SW 1271 (cell line): ENCODE results near the gene TTC8.
"Not testable (repeated sequence)": the region's sequence is repeated elsewhere in the genome, so short reads cannot be mapped to it uniquely, and the experiment has no call there.

Experiments
- DNase-seq, 2 experiments: peaks; one replicate each; lab custom pipeline; 2025; lab: John Stamatoyannopoulos, UW

Gene TTC8

DNA sequence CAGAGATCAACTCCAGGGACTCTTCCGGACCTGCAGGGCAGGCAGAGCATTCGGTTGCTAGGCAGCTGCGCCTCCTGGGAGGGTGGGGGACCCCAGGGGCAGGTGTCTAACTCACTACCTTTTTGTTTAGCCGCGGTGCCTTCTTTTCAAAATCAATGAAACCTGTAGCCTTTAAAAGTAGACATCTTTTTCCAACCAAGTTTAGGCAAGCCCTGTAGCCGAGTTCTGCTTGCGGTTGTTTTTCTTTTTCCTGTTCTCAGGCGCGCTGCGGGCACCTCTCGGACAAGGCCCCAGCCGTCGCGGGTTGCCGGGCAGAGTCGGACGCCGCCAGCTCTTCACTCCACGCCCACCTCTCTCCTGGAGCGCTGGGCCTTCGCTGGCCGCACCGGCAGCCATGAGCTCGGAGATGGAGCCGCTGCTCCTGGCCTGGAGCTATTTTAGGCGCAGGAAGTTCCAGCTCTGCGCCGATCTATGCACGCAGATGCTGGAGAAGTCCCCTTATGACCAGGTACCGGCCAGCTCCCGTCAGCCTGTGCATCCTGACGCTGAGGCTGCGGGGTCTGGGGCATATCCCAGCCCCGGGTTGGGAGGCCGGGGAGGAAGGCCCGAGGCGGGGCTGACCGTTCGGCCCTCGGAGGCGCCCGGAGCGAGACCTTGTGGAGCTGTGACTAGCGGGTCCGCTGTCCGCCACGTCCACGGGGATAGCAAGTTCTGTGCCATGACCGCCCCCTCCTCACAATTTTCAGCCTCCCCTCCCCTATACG, at the start of gene TTC8:
Gene TTC8 (plus strand): TSS at position 338 of the 764 bp plus-strand sequence. CDS start 57 bp downstream, at position 395.
- DNase-seq: peak; percentile 73 to 93

DNA sequence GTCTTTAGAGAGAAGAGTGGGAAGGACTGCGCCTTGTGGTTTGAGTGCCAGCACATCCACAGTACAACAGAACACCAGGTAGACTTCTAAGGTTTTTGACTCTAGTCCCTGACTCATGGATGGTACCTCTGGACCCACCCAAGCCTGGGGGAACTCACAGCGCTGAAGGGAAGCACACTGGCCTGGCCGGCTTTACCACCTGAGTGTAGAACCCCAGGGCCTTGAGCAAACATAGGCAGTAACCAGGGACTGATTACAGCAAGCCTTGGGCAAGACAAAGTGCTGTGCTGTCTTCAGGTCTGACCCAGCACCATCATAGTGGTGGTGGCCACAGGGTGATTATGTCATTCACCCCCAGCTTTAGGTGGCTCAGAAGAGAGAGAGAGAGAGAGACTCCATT, 48.9 kb upstream of the TTC8 start:
- no peak for DNase-seq

DNA sequence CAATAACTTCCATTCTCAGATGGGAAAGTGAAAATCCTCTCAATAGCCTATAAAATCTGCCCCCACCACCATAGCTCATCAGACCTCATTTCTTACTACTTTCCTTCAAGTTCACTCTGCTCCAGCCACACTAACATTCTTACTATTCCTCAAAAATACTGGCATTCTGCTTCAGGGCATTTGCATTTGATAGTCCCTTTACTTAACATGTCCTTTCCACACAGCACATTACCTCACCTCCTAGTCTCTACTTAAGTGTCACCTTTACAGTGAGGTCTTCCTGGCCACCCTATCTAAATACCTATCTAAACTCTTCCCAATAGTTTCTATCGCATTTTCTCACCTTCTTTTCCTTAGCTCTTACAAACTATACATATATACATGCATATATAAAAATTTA, 38.5 kb upstream of the TTC8 start:
- no peak for DNase-seq

DNA sequence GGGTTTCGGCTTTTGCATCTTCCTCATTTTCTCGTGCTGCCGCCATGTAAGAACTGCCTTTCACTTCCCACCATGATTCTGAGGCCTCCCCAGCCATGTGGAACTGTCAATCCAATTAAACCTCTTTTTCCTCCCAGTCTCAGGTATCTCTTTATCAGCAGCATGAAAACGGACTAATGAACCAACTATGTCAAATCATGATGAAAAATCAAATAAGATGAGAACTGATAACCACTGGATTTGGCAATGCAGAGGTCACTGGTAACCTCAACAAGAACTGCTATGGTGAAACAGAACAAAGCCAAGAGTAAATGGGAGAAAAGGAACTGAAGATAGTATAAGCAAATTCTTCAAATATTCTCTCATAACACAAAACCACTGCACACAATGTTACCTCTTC, 37.7 kb upstream of the TTC8 start:
- DNase-seq: no peak

DNA sequence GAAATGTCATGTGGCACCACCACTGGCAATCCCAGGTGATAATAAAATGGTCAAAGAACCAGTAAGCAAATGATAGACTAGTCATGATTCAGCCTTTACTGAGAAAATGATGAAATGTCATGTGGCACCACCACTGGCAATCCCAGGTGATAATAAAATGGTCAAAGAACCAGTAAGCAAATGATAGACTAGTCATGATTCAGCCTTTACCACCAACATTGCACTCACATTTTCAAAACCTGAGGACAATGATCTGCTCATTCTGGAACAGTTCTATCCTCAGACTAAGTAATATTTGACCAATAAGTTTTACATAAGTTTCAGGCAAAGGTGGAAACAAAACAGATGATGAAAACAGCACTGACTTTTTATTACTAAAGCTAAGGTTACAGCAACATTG, 34.9 kb upstream of the TTC8 start:
- not testable (repeated sequence) for DNase-seq

DNA sequence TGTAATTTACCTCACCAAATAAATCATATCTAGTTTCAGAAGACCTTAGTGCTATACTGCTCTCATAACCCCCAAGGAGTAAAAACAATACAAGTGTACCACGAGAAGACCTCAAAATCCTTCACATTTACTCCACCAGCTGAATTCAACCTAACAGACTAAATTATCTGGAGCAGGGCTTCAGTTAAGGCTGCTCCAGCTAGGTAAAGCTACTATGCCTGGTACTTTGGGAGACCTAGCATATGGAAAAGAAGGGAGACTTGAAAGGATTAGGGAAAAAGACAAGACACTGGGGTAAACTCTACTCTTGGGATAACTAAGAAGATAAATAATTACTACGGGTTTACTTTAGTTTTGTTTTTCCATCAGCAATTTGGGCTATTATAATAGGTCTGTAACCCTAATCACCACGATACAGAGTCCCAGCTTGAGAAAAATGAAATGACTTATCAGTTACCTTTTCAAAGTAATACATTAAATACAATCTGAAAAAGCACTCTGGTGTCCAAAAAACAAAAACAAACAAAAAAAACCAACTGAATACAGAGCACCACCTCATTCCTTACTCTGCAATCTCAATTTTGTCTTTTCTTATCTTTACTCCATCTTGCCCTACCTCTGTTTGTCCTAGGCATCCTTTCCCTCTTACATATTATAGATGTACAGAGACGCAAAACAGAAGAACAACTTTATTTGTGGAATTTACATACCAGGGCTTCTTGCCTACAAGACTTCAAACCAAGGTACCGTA, 33.8 kb upstream of the TTC8 start:
- no peak for DNase-seq

DNA sequence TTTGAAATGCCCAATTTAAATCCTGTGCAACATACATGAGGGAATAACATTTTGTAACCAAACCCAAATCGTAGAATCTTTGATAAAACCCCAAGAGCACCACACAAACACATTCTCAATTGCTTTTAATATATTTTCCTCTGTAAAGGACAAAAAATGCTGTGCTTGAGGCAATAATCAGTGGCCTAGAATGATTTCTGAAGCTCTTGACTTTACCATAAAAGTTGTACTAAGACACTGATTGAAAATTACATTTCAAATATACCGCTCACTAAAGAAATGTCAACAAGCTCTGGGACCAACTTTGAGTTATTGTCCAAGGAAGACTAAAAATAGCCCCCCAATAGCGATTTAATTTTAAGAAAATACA, 33.2 kb upstream of the TTC8 start:
- no peak for DNase-seq

DNA sequence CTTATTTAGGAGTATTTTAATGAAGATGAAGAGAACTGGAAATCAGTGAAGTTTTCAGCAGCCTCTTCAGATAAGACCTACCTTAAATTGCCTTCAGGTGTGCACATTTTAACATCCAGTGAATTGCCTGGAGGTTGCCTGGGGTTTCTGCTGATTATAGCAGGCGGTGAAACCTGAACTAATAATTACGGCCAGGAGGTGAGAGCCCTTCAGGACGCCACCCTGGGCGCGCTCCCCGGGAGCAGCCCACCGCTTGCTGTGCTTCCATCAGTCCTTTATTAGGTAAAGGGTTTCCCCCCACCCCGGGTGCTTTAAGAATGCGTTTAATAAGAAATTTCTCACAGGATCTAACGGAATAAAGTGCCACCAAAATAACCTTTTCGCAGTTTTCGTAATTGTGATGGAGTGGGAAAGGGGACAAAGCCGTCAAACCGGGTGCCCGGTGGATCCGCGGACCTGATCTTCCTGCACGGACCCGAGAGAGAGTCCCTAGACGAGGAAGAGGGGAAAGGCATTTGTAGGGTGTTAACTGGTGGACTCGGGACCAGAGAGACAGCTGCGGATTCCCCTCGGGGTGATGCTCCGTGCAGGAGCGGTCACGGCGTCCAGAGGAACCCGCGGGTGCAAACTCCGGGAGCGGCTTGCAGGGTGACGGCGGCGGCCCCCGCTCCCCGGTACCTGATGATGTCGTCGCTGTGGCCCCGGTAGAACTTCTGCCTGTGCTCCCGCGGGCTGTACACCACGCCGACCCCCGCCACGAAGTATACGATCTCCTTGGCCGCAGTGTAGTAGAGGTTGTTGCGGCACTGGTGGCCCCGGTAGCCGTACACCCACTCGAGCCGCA, 32.6 kb upstream of the TTC8 start:
- no peak for DNase-seq

DNA sequence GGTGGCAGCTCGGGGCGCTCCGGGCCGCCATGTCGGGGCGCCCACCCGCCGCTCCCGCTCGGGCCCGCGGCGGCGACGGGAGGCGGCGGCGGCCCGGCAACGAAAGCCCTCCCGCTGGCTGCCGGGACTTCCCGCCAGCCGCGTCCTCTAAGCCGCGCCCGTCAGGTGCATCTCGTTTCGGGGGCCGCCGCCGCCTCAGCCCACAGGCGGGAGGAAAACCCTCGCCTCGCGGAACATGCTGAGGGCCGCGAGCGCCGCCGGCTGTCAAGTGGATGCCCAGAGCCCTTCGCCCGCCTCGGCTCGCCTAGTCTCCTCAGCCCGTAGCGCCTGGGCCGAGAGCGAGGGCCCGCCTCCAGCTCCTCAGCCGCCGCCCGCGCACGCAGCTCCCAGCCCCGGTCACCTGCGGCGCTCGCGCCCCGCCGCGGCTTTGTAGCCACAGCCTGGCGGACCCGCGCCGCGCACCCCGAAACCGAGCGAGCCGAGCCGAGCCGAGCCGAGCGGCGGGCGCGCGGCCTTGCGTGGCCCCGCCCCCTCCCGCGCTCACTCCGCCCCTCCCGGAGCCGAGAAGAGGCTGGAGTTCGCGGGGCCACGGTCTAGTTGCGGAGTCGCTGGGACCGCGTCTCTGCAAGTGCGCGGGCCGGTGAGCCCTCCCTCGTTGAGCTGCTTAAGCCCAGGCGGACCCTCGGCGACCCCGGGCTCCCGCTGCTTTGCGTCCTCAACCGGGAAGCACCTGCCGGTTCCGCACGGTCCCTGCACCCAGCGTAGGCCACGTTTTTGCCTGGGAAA, 31.8 kb upstream of the TTC8 start, which contains the start of gene EML5:
Gene EML5 (minus strand): TSS at position 481 of the 786 bp plus-strand sequence. CDS start 450 bp downstream, at position 31.
- DNase-seq: peak; percentile 40 to 67

DNA sequence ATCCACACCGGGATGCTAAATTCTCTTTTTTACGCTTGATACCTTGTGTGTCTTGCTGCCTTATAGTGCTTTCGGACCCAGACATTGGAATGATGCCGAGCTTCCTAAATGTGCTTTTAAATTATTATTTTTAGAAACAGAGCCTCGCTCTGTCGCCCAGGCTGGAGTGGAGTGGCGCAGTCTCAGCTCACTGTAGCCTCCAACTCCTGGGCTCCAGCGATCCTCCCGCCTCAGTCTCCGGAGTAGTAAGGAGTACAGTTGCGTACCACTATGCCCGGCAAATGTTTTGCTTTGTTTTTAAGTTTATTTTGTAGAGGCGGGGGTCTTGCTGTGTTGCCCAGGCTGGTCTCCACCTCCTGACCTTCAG, 31.2 kb upstream of the TTC8 start:
- DNase-seq: no peak

DNA sequence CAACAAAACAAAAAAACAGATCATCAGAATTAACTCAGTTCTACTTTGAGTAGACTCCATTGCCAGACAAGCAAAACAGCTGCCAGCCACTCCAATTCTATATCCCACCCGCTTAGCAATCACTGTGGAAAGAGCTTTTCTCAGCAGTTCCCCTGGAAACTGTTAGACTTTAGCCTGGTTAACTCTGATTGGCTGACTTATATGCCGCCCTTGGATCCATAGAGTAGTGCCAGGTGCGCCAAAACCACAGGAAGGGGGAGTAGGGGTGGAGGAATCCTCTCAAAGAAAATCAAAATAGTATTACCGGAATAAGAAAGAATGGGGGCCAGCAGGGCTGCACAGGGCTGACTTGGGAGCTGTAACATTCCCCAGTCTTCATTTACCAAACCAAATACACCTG, 26.3 kb upstream of the TTC8 start:
- DNase-seq: no peak

DNA sequence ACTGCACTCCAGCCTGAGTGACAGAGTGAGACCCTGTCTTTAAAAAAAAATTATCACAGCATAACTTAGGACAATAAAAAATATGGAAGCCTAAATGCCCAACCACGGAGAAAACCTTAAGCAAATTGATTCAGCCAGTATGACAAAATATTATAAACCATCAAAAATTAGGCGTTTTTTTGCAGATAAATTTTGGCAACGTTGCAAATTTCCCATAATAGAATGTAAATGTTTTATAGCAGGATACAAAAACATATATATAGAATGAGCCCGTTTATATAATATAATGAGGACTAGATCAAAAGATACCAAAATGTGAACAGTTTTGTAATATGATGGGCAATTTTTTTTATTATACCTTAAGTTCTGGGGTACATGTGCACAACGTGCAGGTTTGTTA, 24.9 kb upstream of the TTC8 start:
- no peak for DNase-seq

DNA sequence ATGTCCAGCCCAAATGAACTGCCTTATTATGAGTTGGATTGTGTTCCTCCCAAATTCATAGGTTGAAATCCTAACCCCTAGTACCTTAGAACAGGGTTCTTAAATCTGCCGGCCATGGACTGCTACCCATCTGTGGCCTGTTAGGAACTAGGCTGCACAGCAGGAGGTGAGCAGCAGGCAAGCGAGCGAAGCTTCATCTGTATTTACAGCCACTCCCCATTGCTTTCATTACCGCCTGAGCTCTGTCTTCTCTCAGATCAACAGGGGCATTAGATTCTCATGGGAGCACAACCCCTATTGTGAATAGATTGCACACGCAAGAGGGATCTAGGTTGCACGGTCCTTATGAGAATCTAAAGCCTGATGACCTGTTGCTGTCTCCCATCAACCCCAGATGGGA, 21.9 kb upstream of the TTC8 start:
- no peak for DNase-seq

DNA sequence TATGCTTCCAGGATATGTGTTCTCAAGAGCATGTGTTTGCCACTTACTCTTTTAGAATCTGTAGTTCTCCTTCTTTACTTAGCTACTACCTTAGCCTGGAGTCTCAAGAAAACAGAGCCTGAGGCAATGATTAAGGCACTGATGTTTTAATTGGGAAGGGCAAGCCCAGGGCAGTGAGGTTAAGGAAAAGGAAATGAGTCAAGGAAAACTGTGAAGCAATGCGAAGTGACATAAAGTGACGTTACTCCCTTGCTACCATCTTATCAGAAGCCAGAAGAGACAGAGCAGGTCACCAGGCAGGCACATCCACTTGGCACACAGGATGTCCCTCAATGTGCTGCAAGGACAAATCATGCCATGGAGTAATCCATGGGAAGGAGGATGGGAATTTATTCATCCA, 20.4 kb upstream of the TTC8 start:
- peak in 1 of 2 experiments; percentile 44 for DNase-seq

DNA sequence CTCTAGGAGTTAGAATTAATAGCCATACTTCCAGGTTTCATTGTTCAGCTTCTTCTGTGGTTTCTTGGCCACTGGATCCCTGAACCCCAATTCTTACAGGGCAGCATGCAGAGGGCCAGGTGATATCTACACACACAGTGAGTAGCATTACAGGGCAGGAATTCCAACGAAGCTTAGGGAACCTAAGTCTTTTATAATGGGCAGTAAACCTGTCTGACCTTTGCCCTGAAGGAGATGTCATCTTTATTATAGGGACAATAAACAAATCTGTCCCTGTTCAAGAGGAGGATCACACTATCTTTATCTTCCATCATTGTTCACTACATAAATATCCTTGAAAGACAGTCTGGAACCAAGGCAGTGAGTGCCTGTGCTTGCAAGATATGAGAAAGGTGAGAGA, 20.0 kb upstream of the TTC8 start:
- DNase-seq: no peak

DNA sequence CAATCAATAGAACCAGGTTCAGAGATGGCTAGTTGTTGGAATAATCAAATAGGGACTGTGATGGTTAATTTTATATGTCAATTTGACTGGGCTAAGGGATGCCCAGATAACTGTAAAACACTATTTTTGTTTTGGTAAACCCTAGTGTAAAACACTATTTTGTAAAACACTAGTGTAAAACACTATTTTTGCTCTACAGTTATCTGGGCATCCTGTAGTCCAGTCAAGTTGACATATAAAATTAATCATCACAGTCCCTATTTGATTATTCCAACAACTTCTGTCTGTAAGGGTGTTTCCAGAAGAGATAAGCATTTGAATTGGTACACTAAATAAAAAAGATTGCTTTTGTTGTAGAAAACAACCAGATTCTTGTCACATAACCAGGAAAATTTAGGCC, 16.1 kb upstream of the TTC8 start:
- DNase-seq: no peak

DNA sequence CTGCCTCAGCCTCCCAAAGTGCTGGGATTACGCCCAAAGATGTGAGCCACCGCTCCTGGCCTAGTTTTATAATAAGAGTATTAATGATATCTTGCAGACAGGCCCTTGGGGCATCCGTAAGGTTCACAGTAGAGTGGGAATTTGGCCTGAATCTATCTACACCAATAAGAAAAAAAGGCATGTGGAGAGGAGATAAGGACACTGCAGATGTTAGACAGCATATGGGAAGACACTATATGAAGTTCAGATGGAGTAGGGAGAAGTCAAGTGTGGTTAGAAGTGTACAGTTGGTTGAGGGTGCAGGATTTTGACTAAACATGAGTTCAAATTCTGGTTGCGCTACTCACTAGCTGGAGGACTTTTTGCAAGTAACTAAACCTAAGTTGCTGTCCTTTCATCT, 8.5 kb upstream of the TTC8 start:
- DNase-seq: no peak

DNA sequence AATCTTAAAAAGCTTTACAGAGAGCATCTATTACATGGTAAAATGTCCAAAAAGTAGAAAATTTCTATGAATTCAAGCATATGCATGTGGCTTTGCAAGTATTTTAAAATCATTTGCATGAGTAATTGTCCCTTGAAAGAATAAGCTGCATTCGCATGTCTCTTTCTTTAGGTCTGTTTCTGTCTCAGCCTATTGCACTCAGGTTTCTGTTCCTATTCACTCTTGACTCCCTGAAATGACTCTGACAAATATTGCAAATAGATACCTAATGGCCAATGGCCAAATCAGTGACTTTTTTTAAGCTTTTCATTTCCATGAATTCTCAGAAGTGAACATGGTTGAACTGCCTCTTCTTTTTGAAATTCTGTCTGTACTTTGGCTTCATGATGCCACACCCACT, 6.4 kb upstream of the TTC8 start:
- no peak for DNase-seq

DNA sequence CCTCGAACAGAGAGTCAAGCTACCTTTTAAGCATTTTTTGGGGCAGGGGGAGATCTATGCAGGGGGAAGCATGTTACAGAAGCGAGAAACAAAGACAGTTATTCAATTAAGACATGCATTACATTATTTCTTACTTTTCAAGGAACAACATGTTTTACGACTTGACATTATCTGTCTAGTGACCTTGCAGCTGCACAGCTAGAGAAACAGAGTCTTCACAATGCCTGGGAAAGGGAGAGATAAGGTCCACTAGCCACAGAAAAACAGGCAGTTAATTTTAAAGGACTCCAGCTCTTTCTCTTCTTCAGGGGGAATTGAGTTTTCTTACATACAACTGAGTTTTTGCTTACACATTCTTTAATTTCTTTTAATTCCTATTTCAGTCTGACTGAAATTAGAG, 4.8 kb upstream of the TTC8 start:
- not testable (repeated sequence) for DNase-seq

DNA sequence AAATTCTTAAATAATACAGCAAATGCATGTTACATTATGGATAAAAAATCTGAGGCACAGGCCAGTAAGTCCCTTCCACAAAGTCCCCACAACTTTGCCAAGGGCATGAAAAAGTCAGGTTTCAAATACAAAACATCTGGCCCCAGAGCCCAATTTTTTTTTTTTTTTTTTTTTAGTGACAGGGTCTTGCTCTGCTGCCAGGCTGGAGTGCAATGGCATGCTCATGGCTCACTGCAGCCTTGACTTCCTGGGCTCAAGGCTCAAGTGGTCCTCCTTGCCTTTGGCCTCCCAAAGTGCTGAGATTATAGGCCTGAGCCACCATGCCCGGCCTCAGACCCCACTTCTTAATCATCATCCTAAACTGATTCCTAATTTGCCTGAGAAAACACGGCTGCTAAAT, 3.1 kb upstream of the TTC8 start:
- DNase-seq: no peak

DNA sequence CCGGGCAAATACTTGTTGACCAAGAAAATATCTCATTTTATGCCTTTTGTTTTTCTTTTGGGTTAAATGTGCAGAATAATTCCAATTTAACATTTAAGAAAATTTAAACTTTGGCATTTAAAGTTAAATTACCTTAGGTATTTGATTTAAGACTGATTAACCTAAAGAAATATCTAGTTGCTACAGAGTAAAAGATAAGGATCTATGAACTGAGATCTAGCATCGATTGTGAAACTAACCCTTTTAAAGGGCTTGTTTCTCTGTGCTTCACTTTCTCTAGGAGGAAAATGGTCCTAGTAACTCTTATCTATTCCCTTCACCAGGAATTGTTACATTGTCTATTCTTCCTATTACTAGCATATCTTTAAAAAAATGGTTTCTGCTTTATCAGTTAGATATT, 2.6 kb upstream of the TTC8 start:
- no peak for DNase-seq

DNA sequence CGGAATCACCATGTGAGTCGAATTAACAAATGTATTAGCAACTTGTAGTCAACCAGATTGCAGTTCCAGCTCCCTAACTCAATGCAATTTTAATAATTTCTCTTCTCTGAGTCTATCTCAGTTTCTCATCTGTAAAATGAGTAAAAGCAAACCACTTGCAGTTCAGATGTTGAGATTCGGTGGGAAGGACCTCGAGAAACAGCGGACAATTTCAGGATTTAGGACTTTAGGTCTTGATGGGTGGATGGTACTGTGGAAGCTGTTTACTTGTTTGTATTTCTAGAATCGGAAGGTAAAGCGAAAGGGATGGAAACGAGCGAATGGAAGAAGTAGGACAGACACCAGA, 510 bp upstream of the TTC8 start:
- DNase-seq: no peak
